Endodermal cell (in vitro differentiated cells): Measurements from ENCODE around the gene PCF11. TPM values are rescaled to one million over a fixed set of nuclear protein-coding genes. Genes with fewer than 3 reads are reported as not detected.

Experiments
- DNase-seq: peaks from one replicate; pipeline ENCODE4 v3.0.0-alpha.2; 2017
- H3K27ac ChIP-seq: 2 replicates; pipeline ENCODE4 v1.5.1; 2013; ENCODE audit warnings: mild to moderate bottlenecking, low read depth, low read length, moderate library complexity
- H3K27me3 ChIP-seq: 2 replicates; pipeline ENCODE4 v1.6.1; 2013; ENCODE audit warnings: mild to moderate bottlenecking, low read length, moderate library complexity; ENCODE audit not compliant: insufficient read depth, control insufficient read depth, poor library complexity, severe bottlenecking
- H3K36me3 ChIP-seq: 2 replicates; pipeline ENCODE4 v1.7.0; 2013; ENCODE audit warnings: mild to moderate bottlenecking, low read length, moderate library complexity; ENCODE audit not compliant: control insufficient read depth, insufficient read depth
- H3K4me1 ChIP-seq: one replicate; pipeline ENCODE4 v1.7.0; 2013; ENCODE audit warnings: low read length; ENCODE audit not compliant: control insufficient read depth, insufficient read depth
- H3K4me3 ChIP-seq: 2 replicates; pipeline ENCODE4 v1.5.1; 2013; ENCODE audit warnings: mild to moderate bottlenecking, low read length, moderate library complexity
- H3K9ac ChIP-seq: 2 replicates; pipeline ENCODE4 v1.6.1; 2013; ENCODE audit warnings: mild to moderate bottlenecking, low read length, moderate library complexity; ENCODE audit not compliant: poor library complexity, severe bottlenecking; ENCODE audit errors: extremely low read depth
- H3K9me3 ChIP-seq: 2 replicates; pipeline ENCODE4 v1.6.1; 2013; ENCODE audit warnings: mild to moderate bottlenecking, low read length, moderate library complexity; ENCODE audit not compliant: control insufficient read depth
- H3K27ac Mint-ChIP-seq: 2 replicates; pipeline ENCODE4 v1.8.0; 2020; ENCODE audit warnings: mixed read lengths
- H3K27me3 Mint-ChIP-seq: 2 replicates; pipeline ENCODE4 v1.8.0; 2021; ENCODE audit warnings: mild to moderate bottlenecking, mixed read lengths; ENCODE audit not compliant: insufficient read depth
- H3K36me3 Mint-ChIP-seq: 2 replicates; pipeline ENCODE4 v1.8.0; 2020; ENCODE audit warnings: low read depth, mixed read lengths
- H3K4me1 Mint-ChIP-seq: 2 replicates; pipeline ENCODE4 v1.8.0; 2020; ENCODE audit warnings: mixed read lengths
- H3K4me3 Mint-ChIP-seq: 2 replicates; pipeline ENCODE4 v1.8.0; 2020; ENCODE audit warnings: mild to moderate bottlenecking, moderate library complexity, mixed read lengths
- H3K9me3 Mint-ChIP-seq: 2 replicates; pipeline ENCODE4 v1.8.0; 2020; ENCODE audit warnings: mild to moderate bottlenecking, mixed read lengths
- WGBS, 2 experiments: methylation state at CpG; one replicate each; pipeline versions ENCODE4 v1.1.5 to v1.1.7; 2013; ENCODE audit warnings: missing lambda C conversion rate in 2 of 2, mixed read lengths in 1 of 2; ENCODE audit not compliant: insufficient coverage in 1 of 2, insufficient read length in 1 of 2; 5-methylcytosine and 5-hydroxymethylcytosine counted together
- total RNA-seq, 2 donors: library from RNA; stranded (reverse); fragmentation: NEBNext Ultra II Directional in 1 of 2; extraction: Animal tissue kit (Norgen Biotek cat#: 25700) in 1 of 2; gene quantifications; 2 replicates in 1 of 2; 3 replicates in 1 of 2; pipeline ENCODE4 v1.2.1, GENCODE V29; 2021
- TF ChIP-seq, protein P1 (sequence below): fragments of 200-600 bp; sonication (generic); conservative IDR thresholded peaks from 2 replicates; pipeline ENCODE4 v1.5.0; 2021; ENCODE audit warnings: antibody characterized with exemption, mild to moderate bottlenecking

Gene PCF11
- total RNA-seq, 2 donors from 2014 or later: 52.7 to 67.7 TPM

DNA sequence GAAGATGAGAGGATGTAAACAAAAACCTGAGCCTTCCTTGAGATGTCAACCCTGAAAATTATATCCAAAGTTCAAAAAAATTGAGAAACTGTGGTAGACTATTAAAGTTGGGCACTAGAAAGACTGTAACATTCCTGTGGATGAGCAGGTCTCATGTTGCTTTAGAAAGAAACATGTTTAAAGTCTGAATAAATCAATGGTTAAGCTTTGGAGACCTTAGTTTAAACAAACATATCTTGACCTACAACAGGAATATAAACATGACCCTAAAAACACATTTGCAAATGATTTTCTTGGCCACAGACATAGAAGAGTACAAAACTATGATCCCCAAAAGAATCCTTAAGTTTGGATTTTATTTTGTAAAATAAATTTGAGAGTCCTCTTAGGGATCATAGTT is 38.1 kb upstream of the PCF11 start:
- H3K36me3 ChIP-seq: no peaks in the 10 kb centered on the region
- H3K27ac Mint-ChIP-seq: no peak overlapping the region
- DNase-seq: no peak
- no peak overlapping the region for H3K27ac ChIP-seq
- no peaks in the 10 kb centered on the region for H3K27me3 Mint-ChIP-seq
- H3K4me1 Mint-ChIP-seq: peaks cover 9% of the 10 kb centered on the region
- TF ChIP-seq, protein P1, sequence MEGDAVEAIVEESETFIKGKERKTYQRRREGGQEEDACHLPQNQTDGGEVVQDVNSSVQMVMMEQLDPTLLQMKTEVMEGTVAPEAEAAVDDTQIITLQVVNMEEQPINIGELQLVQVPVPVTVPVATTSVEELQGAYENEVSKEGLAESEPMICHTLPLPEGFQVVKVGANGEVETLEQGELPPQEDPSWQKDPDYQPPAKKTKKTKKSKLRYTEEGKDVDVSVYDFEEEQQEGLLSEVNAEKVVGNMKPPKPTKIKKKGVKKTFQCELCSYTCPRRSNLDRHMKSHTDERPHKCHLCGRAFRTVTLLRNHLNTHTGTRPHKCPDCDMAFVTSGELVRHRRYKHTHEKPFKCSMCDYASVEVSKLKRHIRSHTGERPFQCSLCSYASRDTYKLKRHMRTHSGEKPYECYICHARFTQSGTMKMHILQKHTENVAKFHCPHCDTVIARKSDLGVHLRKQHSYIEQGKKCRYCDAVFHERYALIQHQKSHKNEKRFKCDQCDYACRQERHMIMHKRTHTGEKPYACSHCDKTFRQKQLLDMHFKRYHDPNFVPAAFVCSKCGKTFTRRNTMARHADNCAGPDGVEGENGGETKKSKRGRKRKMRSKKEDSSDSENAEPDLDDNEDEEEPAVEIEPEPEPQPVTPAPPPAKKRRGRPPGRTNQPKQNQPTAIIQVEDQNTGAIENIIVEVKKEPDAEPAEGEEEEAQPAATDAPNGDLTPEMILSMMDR: no peak
- no peaks in the 10 kb centered on the region for H3K9me3 ChIP-seq
- no peaks in the 10 kb centered on the region for H3K4me1 ChIP-seq
- H3K4me3 Mint-ChIP-seq: no peak overlapping the region
- H3K36me3 Mint-ChIP-seq: no peaks in the 10 kb centered on the region
- no peaks in the 10 kb centered on the region for H3K27me3 ChIP-seq
- no peak overlapping the region for H3K9ac ChIP-seq
- no peaks in the 10 kb centered on the region for H3K9me3 Mint-ChIP-seq
- no peak overlapping the region for H3K4me3 ChIP-seq

- H3K4me1 ChIP-seq: no peaks in the 10 kb centered on the region
- H3K27me3 ChIP-seq: no peaks in the 10 kb centered on the region
- Mint-ChIP-seq H3K36me3 (no peaks in the 10 kb centered on the region), H3K4me3 (no peak overlapping the region), H3K4me1 (peaks cover 9% of the 10 kb centered on the region), H3K27me3 (no peaks in the 10 kb centered on the region), H3K9me3 (no peaks in the 10 kb centered on the region), H3K27ac (no peak overlapping the region)
- no peaks in the 10 kb centered on the region for H3K36me3 ChIP-seq
- no peak overlapping the region for H3K9ac ChIP-seq
- no peak overlapping the region for H3K4me3 ChIP-seq
- TF ChIP-seq, protein P1: no peak
- no peak for DNase-seq
- 89 to 98% methylated on average over 1 to 3 of the region's 3 CpGs for WGBS, 2 experiments
- no peak overlapping the region for H3K27ac ChIP-seq
- no peaks in the 10 kb centered on the region for H3K9me3 ChIP-seq
These were observed 37.7 kb upstream of the PCF11 start for GRCh38 chr11:83119216-83119615.

GRCh38 chr11:83120327-83120726 is 36.6 kb upstream of the PCF11 start:
- Mint-ChIP-seq H3K27me3 (no peaks in the 10 kb centered on the region), H3K4me3 (no peak overlapping the region), H3K9me3 (no peaks in the 10 kb centered on the region), H3K27ac (peak overlapping the region; percentile 50), H3K36me3 (no peaks in the 10 kb centered on the region), H3K4me1 (peaks cover 3% of the 10 kb centered on the region)
- H3K9ac ChIP-seq: no peak overlapping the region
- no peaks in the 10 kb centered on the region for H3K36me3 ChIP-seq
- no peaks in the 10 kb centered on the region for H3K27me3 ChIP-seq
- TF ChIP-seq, protein P1: no peak
- no peak overlapping the region for H3K4me3 ChIP-seq
- no peak for DNase-seq
- no peaks in the 10 kb centered on the region for H3K4me1 ChIP-seq
- no peak overlapping the region for H3K27ac ChIP-seq
- H3K9me3 ChIP-seq: no peaks in the 10 kb centered on the region
